NCI-H510A treated with DMSO at 0.1 percent for 48 hours (cell line): ENCODE measurements around the gene B3GNT3.
"Not testable (repeated sequence)": the region's sequence is repeated elsewhere in the genome, so short reads cannot be mapped to it uniquely, and the experiment has no call there.

Experiments
- DNase-seq: peaks from one replicate; lab custom pipeline; 2025; lab: John Stamatoyannopoulos, UW

Gene B3GNT3

DNA sequence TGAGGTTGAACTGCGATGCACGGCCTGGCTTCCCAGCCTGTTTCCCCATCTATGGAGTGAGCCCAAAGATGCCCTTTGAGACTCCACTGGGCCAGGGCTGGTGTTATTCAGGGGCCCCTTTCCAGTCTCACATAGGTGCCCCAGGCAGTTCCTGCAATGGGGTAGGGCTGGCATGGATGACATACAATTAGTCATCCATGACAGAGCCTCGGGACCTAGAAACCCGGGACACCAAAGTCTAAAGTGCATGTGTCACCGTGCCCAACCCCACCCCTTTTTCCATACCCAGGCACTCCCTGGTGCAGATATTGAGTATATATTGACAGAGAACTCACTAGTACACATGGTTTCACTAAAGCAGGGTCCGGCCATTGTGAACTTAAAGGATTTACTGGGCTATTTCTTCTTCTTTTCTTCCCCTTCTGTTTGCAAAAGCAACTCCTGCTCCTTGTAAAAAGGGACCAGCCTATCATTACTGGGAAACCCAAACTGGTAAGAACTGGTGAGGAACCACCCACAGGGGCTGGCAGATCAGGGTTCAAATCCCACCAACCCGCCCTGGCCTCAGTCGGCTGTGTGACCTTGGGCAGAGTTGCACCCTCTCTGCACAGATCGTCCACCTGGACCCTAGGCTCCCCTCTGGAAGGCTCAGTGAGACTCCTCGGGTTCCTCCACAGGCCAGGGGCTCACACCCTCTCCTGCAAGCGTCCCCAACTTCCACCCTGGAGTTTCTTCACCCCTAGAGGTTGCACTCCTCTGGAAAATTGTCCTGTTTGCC lies 2.7 kb downstream of the B3GNT3 start:
- DNase-seq, result no peak

DNA sequence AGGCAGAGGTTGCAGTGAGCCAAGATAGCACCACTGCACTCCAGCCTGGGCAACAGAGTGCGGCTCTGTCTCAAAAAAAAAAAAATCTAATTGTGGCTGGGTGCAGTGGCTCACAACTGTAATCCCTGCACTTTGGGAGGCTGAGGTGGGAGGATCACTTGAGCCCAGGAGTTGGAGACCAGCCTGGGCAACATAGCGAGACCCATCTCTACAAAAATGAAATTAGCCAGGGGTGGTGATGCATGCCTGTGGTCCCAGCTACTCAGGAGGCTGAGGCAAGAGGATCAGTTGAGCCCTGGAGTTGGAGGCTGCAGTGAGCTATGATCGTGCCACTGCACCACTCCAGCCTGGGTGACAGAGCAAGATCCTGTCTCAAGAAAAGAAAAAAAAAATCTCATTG lies 3.7 kb downstream of the B3GNT3 start:
- not testable (repeated sequence) for DNase-seq

DNA sequence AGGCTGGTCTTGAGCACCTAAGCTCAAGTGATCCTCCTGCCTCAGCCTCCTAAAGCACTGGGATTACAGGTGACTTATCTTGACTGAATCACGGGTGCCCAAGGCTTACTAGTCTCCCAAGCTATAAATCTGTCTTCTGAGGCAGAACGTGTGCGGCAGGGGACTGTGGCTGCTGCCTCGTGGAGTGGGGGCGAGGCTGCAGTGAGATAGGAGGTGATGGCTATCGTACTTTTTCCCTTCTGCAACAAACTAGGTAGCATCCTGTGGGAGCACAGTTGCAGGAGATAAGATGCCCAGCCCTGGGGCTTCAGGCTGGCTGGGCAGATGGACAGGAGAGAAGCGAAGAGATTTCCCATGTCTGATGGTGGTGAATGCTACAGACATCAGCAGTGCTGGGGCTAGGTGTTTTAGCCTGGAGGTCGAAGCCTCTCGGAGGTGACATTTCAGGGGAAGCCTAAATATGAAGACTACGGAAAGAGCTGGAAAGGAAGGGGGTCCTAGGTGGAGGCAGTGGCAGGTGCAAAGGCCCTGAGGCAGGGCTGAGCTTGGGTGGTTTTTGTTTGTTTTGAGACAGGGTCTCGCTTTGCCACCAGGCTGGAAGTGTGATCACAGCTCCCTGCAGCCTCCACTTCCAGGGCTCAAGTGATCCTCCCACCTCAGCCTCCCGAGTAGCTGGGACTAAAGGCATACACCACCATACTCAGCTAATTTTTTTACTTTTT lies 7.4 kb downstream of the B3GNT3 start:
- no peak for DNase-seq

DNA sequence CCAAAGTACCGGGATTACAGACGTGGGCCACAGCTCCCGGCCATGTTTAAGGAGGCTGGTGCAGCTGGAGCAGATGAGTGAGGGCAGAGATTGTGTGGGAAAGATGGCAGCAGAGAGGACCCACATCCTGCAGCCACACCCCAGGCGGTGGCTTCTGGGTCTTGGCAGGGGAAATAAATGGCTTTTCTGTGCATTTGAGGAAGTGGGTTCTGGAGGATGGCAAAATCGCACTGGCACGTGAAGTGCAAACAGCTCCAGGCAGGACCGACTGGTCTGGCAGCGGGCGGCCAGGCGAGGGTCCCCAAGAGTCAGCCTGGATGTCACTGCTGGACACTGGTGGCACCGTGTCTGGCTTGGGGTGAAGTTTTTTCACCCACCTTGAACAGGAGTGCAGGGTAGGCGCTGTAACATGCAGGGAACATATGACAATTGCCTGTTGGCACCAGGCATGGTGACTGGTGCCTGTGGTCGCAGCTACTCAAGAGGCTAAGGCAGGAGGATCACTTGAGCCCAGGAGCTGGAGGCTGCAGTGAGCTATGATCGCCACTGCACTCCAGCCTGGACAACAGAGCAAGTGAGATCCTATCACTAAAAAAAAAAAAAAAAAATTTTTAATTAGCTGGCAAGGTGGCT lies 8.4 kb downstream of the B3GNT3 start:
- no peak for DNase-seq

DNA sequence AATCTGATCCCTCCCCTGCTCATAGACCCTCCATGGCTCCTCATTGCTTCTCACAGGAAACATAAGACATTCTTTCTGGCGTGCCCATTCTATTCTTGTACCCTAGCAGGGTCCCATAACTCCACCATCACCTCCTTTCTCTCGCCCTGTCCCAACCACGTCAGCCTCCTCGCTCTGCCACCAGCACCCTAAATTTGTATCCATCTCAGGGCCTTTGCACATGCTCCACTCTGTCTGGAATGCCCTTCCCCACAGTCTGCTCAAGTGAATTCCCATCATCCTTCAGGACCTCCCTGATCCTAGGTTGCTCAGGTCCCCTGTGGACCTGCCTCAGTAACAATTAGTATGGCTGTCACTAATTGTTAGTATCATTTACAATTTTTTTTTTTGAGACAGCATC lies 10.5 kb downstream of the B3GNT3 start:
- no peak for DNase-seq

DNA sequence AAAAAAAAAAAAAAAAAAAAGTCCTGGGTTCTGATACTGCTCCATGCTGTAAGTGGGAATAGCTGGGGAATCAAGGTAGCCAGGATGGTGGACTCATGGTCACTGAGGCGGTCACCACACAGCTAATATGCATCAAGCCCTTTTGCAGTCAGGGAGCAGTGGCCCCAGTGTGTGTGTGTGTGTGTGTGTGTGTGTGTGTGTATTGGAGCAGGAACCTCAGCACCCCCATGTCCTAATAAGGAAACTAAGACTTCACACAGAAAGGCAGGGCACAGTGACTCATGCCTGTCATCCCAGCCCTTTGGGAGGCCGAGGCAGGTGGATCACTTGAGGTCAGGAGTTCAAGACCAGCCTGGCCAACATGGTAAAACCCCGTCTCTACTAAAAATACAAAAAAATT lies 12.0 kb downstream of the B3GNT3 start:
- no peak for DNase-seq

DNA sequence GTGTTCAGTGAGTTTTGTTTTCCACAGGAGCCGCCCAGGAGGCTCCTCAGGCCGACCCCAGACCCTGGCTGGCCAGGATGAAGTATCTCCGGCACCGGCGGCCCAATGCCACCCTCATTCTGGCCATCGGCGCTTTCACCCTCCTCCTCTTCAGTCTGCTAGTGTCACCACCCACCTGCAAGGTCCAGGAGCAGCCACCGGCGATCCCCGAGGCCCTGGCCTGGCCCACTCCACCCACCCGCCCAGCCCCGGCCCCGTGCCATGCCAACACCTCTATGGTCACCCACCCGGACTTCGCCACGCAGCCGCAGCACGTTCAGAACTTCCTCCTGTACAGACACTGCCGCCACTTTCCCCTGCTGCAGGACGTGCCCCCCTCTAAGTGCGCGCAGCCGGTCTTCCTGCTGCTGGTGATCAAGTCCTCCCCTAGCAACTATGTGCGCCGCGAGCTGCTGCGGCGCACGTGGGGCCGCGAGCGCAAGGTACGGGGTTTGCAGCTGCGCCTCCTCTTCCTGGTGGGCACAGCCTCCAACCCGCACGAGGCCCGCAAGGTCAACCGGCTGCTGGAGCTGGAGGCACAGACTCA lies 12.9 kb downstream of the B3GNT3 start:
- no peak for DNase-seq

DNA sequence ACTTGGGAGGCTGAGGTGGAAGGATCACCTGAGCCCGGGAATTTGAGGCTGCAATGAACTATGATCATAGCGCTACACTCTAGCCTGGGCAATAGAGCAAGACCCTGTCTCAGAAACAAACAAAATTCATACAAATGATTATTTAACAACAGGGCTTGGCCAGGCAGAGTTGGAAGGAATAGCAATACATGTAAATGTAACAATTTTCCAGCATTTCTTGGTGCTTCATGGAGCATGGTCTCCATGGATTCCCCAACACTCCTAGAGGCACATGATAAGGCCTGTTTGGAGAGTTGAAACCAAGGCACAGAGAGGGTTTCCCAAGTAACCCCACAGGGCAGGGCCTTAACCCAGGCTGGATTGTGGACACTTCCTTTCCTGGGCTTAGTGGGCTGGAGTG lies 16.2 kb downstream of the B3GNT3 start:
- DNase-seq, result no peak

DNA sequence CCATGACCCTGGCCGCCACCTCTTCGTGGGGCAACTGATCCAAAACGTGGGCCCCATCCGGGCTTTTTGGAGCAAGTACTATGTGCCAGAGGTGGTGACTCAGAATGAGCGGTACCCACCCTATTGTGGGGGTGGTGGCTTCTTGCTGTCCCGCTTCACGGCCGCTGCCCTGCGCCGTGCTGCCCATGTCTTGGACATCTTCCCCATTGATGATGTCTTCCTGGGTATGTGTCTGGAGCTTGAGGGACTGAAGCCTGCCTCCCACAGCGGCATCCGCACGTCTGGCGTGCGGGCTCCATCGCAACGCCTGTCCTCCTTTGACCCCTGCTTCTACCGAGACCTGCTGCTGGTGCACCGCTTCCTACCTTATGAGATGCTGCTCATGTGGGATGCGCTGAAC lies 16.7 kb downstream of the B3GNT3 start:
- no peak for DNase-seq

DNA sequence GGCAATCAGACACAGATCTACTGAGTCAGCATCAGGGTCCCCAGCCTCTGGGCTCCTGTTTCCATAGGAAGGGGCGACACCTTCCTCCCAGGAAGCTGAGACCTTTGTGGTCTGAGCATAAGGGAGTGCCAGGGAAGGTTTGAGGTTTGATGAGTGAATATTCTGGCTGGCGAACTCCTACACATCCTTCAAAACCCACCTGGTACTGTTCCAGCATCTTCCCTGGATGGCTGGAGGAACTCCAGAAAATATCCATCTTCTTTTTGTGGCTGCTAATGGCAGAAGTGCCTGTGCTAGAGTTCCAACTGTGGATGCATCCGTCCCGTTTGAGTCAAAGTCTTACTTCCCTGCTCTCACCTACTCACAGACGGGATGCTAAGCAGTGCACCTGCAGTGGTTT lies 17.2 kb downstream of the B3GNT3 start:
- DNase-seq, result no peak

DNA sequence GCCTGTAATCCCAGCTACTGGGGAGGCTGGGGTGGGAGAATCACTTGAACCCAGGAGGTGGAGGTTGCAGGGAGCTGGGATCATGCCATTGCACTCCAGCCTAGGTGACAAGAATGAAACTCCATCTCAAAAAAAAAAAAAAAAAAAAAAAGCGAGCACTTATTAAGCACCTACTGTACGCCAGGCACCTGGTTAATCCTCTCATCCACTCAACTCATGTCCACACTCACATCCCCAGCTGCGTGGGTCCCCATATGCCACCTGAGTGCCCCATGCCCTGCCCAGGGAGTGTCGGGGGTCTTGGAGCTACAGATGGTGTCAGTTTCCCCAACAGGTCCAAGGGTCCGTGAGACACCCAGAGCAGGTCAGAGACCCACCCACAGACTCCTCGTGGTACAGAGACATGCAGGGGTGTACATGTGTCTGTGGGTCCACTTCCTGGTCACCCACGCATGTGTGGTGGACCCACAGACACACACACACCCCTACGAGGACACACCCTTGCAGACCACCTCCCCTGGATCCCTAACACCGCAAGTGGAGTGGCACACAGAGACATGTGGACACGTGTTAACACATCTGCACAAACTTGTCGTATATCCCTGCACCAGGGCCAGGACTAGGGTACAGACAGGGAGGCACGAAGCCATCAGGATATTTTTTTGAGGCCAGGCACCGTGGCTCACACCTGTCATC lies 22.9 kb downstream of the B3GNT3 start:
- no peak for DNase-seq

DNA sequence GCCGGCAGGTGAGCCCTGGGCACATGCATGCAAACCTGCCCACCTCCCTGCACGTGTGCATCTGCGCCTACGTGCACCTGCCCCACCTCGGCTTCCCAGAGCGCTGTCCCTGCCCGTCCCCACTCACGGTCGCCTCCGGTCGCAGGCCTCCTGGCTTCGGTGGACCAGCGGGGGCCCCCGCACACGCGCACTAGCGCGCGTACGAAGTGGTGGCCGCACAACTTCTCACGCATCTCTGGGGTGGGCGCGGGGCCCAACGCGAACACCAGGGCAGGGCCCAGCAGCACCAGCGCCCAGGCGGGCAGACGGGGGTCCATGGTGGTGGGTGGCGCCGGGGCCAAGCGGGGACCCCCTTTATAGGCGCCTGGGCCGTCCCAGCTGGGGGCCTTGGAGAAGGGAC lies 26.3 kb downstream of the B3GNT3 start, which contains the start of gene INSL3:
INSL3 (minus strand) TSS at position 330 of the 400 bp plus-strand sequence; CDS start at position 317, 13 bp downstream.
- no peak for DNase-seq

DNA sequence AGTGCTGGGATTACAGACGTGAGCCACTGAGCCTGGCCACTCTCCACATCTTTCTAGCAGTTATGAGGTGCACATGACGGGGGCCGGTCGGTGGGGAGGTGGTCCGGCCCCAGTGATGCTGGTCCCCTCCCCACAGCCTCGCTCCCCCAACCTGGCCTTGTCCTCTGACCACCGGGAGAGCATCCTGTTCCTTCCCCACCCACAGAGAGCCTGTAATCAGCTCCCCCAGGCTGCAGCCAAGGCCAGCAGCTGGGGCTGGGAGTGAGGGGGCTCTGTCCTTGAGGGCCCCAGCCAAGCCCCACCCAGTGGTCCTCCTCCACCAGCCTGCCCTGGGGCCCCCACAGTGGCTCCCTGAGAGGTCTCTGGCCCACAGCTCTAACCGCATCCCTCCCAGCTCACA lies 29.4 kb downstream of the B3GNT3 start:
- no peak for DNase-seq

DNA sequence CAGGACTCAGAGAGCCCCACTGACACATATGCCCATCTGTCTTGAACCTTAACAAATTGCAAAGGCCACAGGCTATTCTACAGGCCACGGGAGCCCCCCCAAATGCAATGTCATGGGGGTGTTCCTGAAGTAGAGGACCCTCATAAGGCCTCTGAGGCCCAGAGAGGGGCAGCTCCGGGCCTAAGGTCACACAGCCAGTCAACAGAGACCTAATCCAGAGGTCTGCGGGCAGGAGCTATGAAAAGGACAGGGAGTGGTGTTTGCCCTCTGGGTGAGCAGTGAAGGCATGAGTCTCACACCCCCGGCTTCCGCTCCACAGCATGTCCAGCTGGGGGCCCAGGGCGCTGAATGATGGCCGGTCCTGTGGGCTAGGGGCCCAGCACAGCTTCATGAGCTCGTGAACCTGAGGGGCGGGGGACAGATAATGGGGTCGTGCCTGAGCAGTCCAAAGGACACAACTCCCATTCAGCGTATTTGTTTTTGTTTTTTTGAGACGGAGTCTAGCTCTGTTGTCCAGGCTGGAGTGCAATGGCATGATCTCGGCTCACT lies 31.6 kb downstream of the B3GNT3 start:
- DNase-seq, result no peak

DNA sequence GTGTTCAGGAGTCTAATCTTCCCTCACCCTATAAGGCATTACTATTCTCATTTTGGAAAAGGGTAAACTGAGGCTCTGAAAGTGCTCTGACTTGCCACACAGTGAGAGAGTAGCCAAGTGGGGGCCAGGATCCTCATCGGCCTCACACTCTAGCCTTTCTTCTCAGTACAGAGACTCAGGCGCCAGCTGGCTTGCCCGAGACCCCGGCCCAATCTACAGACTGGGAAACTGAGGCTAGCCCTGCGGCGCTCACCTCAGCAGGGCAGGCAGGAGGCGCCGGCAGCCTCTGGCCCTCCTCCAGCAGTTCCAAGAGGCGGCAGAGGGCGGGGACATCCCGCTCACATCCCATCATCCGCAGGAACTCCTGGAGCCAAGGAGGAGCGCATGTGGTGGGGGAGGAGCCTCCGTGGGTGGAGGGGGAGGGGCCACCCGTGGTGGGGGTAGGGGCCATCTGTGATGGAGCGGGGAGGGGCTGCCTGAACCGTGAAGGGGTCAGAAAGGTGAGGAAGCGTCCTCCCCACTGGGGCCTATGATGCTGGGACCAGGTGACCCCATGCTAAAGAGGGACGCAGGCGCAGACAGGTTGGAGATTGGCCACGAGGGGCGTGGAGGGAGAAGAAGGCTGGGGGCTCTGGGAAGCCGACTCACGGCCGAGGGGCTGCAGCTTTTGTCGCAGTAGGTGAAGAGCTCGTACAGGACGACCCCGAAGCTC lies 35.1 kb downstream of the B3GNT3 start:
- peak; percentile 8 for DNase-seq

DNA sequence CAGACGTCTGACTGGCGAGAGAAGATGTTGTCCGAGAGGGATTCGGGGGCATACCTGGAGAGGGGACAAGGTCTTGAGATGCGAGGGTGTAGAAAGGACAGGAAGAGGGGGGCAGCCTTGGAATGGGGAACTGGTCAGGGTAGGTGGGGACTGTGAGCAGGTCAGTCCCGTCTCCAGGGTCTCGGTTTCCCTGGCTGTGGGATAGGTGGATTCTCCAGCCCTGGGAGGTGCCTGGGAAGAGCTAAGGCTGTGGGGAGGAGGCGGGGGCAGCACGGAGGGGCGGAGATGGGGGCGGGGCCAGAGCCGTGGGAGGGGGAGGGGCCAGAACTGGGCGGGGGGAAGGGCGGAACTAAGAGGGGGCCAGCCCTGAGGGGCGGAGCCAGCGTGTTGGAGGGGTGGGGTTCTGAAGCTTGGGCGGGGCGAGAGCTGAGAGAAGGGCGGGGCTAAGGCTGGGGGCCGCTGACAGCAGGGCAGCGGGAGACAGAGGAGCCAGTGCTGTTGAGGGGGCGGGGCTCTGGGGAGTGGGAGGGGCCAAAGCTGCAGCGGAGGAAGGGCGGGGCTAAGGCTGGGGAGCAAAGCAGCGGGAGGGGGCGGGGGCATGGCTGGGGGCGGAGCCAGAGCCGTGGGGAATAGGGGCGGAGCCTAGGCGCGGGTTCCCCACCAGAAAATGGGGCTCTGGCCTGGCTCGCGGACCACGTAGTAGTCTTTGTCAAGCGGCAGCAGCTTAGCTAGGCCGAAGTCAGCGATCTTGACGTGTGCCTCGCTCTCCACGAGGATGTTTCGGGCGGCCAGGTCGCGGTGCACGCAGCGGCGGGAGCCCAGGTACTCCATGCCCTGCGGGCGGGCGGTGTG lies 35.9 kb downstream of the B3GNT3 start:
- no peak for DNase-seq

DNA sequence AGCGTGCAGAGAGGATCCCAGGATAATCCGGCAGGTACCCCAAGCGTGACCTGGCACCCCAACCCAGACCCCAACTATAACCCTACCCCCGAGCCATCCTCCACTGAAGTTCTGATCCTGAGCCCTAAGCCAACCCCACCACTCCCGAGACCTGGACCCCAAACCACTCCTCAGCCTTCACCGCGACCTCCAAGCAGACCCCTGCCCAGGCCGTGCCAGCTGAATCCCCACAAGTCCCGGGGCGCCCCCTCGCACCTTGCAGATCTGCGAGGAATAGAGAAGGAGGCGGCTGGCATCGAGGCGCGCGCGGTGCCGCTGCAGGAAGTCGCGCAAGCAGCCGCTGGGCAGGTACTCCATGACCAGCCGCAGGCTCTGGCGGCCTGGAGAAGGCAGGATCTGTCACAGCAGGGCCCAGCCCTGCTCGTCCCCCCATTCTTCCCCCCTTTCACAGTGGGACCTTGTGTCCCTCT lies 36.5 kb downstream of the B3GNT3 start:
- DNase-seq, result no peak

DNA sequence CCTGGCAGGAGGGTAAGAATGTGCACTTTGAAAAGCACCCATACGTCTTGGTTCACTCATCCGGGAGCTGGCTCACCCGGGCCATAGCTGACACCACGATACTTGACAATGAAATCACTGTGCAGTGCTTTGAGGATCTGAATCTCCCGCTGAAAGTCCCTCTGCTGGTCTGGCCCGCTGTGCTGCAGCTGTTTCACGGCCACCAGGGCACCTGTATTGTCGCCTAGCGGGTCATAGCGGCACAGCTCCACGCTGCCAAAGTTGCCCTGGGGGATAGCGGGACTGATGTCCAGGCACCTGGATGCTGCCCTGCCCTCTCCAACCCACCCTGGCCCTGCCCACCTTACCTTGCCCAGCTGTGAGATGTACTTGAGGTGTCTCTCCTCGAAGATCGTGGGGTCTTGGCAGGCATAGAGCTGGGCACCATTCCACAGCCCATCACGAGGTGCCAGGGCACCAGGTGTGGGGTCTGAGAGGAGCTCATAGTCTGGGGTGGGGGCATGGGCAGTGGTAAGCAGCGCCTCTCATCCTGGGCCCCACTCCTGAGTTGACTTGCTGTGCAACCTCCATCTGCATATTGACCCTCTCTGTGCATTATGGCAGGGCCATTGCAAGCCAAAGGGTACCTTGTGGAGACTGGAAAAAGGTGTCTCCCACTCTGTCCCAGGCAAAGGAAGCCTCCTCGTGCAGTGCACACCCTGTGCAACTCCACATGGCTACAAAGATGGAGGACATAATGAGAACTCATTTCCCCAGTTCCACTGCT lies 37.7 kb downstream of the B3GNT3 start:
- no peak for DNase-seq
